ENCODE data around the gene RHEBL1. TPM values are rescaled to one million over a fixed set of nuclear protein-coding genes. Genes with fewer than 3 reads are reported as not detected.

Gene RHEBL1
- total and polyA plus RNA-seq, 2 experiments from 2014 or later = 0.65 to 0.86 TPM

DNA sequence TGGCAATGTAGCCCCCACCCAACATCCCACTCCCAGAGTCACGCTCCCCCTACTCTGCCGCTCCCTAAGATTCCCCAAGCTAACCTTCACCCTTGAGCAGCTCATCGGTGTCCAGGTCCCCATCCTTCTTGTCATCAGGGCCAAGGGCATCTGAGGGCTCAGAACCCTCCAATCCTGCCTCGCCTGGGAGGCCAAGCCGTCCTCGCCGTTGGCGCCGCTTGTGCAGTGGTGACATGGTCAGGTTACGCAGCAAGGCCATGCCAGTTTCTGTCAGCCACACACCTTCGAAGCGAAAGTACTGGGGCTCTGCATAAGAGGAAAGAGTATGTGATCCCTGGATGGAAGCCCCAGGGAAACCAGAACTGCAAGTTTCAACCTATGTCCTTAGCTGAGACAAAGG is 25.1 kb downstream of the RHEBL1 start:
- Histone ChIP-seq H3K9me2 (ENCODE audit: insufficient read depth) (no peaks in the 10 kb centered on the region), H3K79me2 (ENCODE audit: insufficient read depth) (peaks cover 31% of the 10 kb centered on the region), H3K4me3 (no peak overlapping the region), H3K4me1 (ENCODE audit: insufficient read depth) (peaks cover 1% of the 10 kb centered on the region; the same call in 1 of the 2 replicates), H3K36me3 (ENCODE audit: low read depth) (peaks cover 48% of the 10 kb centered on the region), H3K4me2 (ENCODE audit: unreplicated experiment) (no peak overlapping the region), H3K9ac (no peak overlapping the region), H3K27me3 (replicated peaks; ENCODE audit: insufficient read depth) (no peaks in the 10 kb centered on the region), H4K20me1 (ENCODE audit: insufficient read depth) (no peaks in the 10 kb centered on the region), H2AFZ (no peak overlapping the region), H3K9me3 (ENCODE audit: low read depth) (no peaks in the 10 kb centered on the region), H3K27ac (no peak overlapping the region), H3F3A (ENCODE audit: insufficient read depth) (no peaks in the 10 kb centered on the region)
- TF ChIP-seq EZH2 (IDR thresholded peaks at IDR 0.05; ENCODE audit: insufficient read depth, poor library complexity, severe bottlenecking) = no peak
- no peak for TF ChIP-seq EZH2phosphoT487 (IDR thresholded peaks at IDR 0.05; ENCODE audit: insufficient read depth, low read depth)
- WGBS, 2 experiments (ENCODE audit: low coverage in 1 of 2, low lambda C conversion rate in 2 of 2, missing lambda C conversion rate in 2 of 2) = 94 to 95% methylated on average over 12 of the region's 12 CpGs
- no peak for DNase-seq
- in situ Hi-C loops (cut with MboI) = no loop called here

DNA sequence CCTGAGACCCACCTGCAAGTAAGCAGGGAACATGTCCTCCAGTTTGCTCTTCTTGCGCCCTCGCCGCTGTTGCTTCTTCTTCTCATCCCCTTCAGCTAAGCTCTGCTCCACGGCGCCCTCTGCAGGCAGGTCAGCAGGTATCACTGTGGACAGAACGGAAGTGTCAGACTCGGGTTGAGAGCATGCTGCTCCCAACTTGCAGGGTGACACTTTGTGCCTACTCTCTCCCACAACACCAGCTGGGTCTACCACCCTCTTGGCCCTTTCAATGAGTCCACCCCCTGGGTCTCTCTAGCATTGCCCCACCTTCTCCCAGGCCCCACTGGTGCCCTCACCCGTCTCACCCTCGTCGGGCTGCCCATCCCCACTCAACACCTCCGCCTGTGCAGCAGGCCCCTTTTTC is 25.9 kb downstream of the RHEBL1 start:
- Histone ChIP-seq H3K9me2 (ENCODE audit: insufficient read depth) (no peaks in the 10 kb centered on the region), H3K9ac (no peak overlapping the region), H4K20me1 (ENCODE audit: insufficient read depth) (no peaks in the 10 kb centered on the region), H3K79me2 (ENCODE audit: insufficient read depth) (peaks cover 23% of the 10 kb centered on the region), H3K36me3 (ENCODE audit: low read depth) (peaks cover 40% of the 10 kb centered on the region), H3F3A (ENCODE audit: insufficient read depth) (no peaks in the 10 kb centered on the region), H2AFZ (no peak overlapping the region), H3K9me3 (ENCODE audit: low read depth) (no peaks in the 10 kb centered on the region), H3K27me3 (replicated peaks; ENCODE audit: insufficient read depth) (no peaks in the 10 kb centered on the region), H3K27ac (no peak overlapping the region), H3K4me3 (no peak overlapping the region), H3K4me2 (ENCODE audit: unreplicated experiment) (no peak overlapping the region), H3K4me1 (ENCODE audit: insufficient read depth) (no peaks in the 10 kb centered on the region)
- in situ Hi-C loops (cut with MboI) = no loop called here
- WGBS, 2 experiments (ENCODE audit: low coverage in 1 of 2, low lambda C conversion rate in 2 of 2, missing lambda C conversion rate in 2 of 2) = 61 to 65% methylated on average over 11 of the region's 11 CpGs
- TF ChIP-seq EZH2phosphoT487 (IDR thresholded peaks at IDR 0.05; ENCODE audit: insufficient read depth, low read depth) = no peak
- TF ChIP-seq EZH2 (IDR thresholded peaks at IDR 0.05; ENCODE audit: insufficient read depth, poor library complexity, severe bottlenecking) = no peak
- peak; percentile 67 for DNase-seq

DNA sequence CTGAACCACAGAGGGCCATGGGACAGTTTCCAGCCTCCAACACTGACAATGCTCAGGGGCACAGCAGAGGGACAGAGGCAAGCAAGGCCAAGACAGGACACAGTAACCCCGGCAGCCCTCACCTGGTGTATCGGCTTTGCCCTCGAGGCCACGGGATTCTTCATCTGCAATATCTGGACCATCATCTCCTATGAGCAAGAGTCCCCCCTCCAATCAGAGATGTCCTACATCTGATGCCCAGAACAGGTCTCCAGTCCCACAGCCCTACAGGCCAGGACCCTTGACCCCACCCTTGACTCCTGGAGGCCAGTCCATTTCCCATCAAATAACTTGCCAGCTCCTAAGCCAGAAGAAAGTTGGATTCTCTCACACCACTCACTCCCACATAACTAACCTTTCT is 26.5 kb downstream of the RHEBL1 start:
- Histone ChIP-seq H2AFZ (no peak overlapping the region), H3K9ac (no peak overlapping the region), H4K20me1 (ENCODE audit: insufficient read depth) (no peaks in the 10 kb centered on the region), H3K4me3 (no peak overlapping the region), H3K9me2 (ENCODE audit: insufficient read depth) (no peaks in the 10 kb centered on the region), H3K27me3 (replicated peaks; ENCODE audit: insufficient read depth) (no peaks in the 10 kb centered on the region), H3K36me3 (ENCODE audit: low read depth) (peaks cover 34% of the 10 kb centered on the region), H3F3A (ENCODE audit: insufficient read depth) (no peaks in the 10 kb centered on the region), H3K9me3 (ENCODE audit: low read depth) (no peaks in the 10 kb centered on the region), H3K27ac (no peak overlapping the region), H3K79me2 (ENCODE audit: insufficient read depth) (peaks cover 20% of the 10 kb centered on the region), H3K4me1 (ENCODE audit: insufficient read depth) (no peaks in the 10 kb centered on the region), H3K4me2 (ENCODE audit: unreplicated experiment) (no peak overlapping the region)
- TF ChIP-seq EZH2 (IDR thresholded peaks at IDR 0.05; ENCODE audit: insufficient read depth, poor library complexity, severe bottlenecking) (no peak), EZH2phosphoT487 (IDR thresholded peaks at IDR 0.05; ENCODE audit: insufficient read depth, low read depth) (no peak)
- no peak for DNase-seq
- WGBS, 2 experiments (ENCODE audit: low coverage in 1 of 2, low lambda C conversion rate in 2 of 2, missing lambda C conversion rate in 2 of 2) = 96 to 98% methylated on average over 4 of the region's 4 CpGs
- in situ Hi-C loops (cut with MboI) = no loop called here

DNA sequence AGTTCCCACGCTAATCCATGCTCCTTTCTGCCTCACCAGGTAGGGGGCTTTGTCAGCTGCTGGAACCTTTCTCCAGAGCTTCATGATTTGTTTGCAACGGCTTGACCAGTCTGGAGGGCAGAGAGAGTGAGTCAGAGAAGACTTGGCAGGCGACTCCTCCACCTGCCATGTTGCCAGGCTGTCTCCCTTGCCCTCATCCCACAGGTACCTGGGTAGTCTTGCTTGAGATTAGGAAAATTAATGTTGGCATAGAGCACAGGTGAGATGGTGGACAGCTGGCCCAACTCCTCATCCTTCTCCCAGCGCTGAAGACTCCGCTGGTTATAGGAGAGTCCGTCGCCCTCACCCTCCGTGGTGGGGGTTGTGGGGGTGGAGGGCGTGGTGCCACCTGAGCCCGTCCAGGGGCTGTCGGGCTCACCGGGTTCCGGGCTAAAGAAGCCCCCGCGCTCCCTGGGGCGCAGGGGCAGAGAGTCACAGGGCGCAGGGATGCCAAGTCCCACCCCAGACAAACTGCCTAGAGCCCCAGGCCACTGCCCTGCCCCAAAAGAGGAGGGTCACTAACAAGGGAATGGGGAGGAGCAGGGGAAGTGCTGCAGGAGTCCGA is 27.8 kb downstream of the RHEBL1 start:
- H3K79me2 ChIP-seq (ENCODE audit: insufficient read depth) = peaks cover 14% of the 10 kb centered on the region
- in situ Hi-C loops (cut with MboI) = no loop called here
- no peaks in the 10 kb centered on the region for H3K27me3 ChIP-seq (replicated peaks; ENCODE audit: insufficient read depth)
- TF ChIP-seq EZH2phosphoT487 (IDR thresholded peaks at IDR 0.05; ENCODE audit: insufficient read depth, low read depth) (no peak), EZH2 (IDR thresholded peaks at IDR 0.05; ENCODE audit: insufficient read depth, poor library complexity, severe bottlenecking) (no peak)
- DNase-seq = no peak
- no peak overlapping the region for H3K9ac ChIP-seq
- WGBS, 2 experiments (ENCODE audit: low coverage in 1 of 2, low lambda C conversion rate in 2 of 2, missing lambda C conversion rate in 2 of 2) = 83 to 89% methylated on average over 15 to 18 of the region's 18 CpGs
- no peaks in the 10 kb centered on the region for H3K9me2 ChIP-seq (ENCODE audit: insufficient read depth)
- no peaks in the 10 kb centered on the region for H3F3A ChIP-seq (ENCODE audit: insufficient read depth)
- H3K36me3 ChIP-seq (ENCODE audit: low read depth) = peaks cover 26% of the 10 kb centered on the region; the same call in 1 of the 2 replicates
- H3K9me3 ChIP-seq (ENCODE audit: low read depth) = no peaks in the 10 kb centered on the region
- H3K4me1 ChIP-seq (ENCODE audit: insufficient read depth) = no peaks in the 10 kb centered on the region
- H3K27ac ChIP-seq = no peak overlapping the region
- H3K4me3 ChIP-seq = no peak overlapping the region
- H3K4me2 ChIP-seq (ENCODE audit: unreplicated experiment) = no peak overlapping the region
- no peak overlapping the region for H2AFZ ChIP-seq
- no peaks in the 10 kb centered on the region for H4K20me1 ChIP-seq (ENCODE audit: insufficient read depth)

All from GM23248 (cell line).